T-helper 2 cell treated with Interferon-gamma antibody and Interleukin-4, amounts not matched to agents 5 μg/mL and 100 μg/mL, for 36 hours (primary cell): Measurements from ENCODE around the gene ASIC4.
A peak's percentile ranks its signal among the peaks of the same experiment; 100 is the strongest.

Experiments used
- DNase-seq: peaks from one replicate; pipeline ENCODE4 v3.0.0; 2021; ENCODE audit warnings: low spot score
- H3K27ac Mint-ChIP-seq: one replicate; pipeline ENCODE4 v1.8.0; 2021; ENCODE audit warnings: mild to moderate bottlenecking, mixed read lengths
- H3K27me3 Mint-ChIP-seq: one replicate; pipeline ENCODE4 v1.8.0; 2021; ENCODE audit warnings: low read depth, mixed read lengths
- H3K36me3 Mint-ChIP-seq: one replicate; pipeline ENCODE4 v1.8.0; 2021; ENCODE audit warnings: low read depth, mixed read lengths
- H3K4me1 Mint-ChIP-seq: one replicate; pipeline ENCODE4 v1.8.0; 2021; ENCODE audit warnings: low read depth, mixed read lengths
- H3K4me3 Mint-ChIP-seq: one replicate; pipeline ENCODE4 v1.8.0; 2022; ENCODE audit warnings: mild to moderate bottlenecking, moderate library complexity, mixed read lengths
- H3K9me3 Mint-ChIP-seq: one replicate; pipeline ENCODE4 v1.8.0; 2021; ENCODE audit warnings: mixed read lengths

The ASIC4 gene

DNA sequence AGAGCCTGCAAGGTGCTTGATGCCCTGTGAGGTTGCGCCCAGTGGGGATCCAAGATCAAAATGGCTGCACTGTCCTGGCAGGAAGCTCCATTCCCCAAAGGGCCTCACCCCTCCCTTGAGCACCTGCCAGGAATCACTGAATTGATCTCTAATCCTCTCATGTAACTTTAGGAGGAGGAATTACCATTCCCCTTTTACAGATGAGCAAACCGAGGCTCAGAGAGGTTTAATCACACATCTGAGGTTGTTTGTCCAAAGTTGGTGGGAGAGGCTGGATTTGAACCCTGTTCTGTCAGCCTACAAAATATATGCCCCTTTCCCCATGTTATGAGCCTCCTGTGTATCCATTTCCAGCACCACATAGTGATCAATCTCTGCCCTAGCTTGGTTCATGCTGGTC lies 10.5 kb downstream of the ASIC4 start:
- no peak overlapping the region for H3K4me3 Mint-ChIP-seq
- no peak for DNase-seq
- H3K27ac Mint-ChIP-seq = no peak overlapping the region
- peaks cover 86% of the 10 kb centered on the region for H3K27me3 Mint-ChIP-seq
- peaks cover 1% of the 10 kb centered on the region for H3K4me1 Mint-ChIP-seq
- H3K36me3 Mint-ChIP-seq = no peaks in the 10 kb centered on the region
- H3K9me3 Mint-ChIP-seq = no peaks in the 10 kb centered on the region

DNA sequence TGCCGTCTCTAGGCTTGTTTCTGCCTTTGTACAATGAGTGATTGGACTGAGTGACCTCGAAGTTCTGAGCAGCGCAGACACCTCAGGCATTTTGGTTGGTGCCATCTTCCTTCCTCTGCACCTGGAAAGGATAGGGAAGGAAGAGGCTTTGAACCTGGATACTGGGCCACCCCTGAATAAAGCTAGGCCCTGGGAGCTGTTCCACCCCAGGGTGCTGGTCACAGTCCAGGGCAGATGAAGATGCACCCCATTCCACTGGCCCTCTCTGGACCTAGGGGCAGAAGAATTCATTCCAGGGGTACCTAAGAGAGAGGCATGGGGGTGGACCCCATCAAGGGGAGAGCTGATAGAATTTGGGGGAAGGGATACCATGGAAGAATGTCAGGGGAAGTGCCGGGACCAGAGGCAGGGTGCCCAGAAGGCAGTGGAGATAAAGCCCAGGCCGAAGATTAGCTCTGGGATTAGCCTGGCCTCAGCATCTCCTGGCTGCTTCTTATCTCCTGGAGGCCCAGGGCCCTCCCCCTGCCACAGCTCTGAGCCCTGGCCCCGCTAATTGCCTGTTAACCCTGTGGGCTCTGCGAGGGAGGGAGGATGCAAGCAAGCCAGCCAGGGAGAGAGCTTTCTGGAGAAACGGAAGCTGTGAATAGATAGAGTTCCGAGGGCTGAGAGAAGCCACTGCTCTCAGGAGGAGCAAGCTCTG lies 11.4 kb downstream of the ASIC4 start:
- H3K4me1 Mint-ChIP-seq = peaks cover 1% of the 10 kb centered on the region
- H3K36me3 Mint-ChIP-seq = no peaks in the 10 kb centered on the region
- peaks cover 86% of the 10 kb centered on the region for H3K27me3 Mint-ChIP-seq
- H3K4me3 Mint-ChIP-seq = no peak overlapping the region
- H3K9me3 Mint-ChIP-seq = no peaks in the 10 kb centered on the region
- no peak overlapping the region for H3K27ac Mint-ChIP-seq
- DNase-seq = no peak

GRCh38 chr2:219526320-219527075 lies 12.2 kb downstream of the ASIC4 start:
- H3K4me3 Mint-ChIP-seq = no peak overlapping the region
- no peak overlapping the region for H3K27ac Mint-ChIP-seq

GRCh38 chr2:219527076-219527394 lies 12.8 kb downstream of the ASIC4 start:
- H3K4me1 Mint-ChIP-seq = peaks cover under 1% of the 10 kb centered on the region
- H3K36me3 Mint-ChIP-seq = no peaks in the 10 kb centered on the region
- no peak overlapping the region for H3K4me3 Mint-ChIP-seq
- peaks cover 81% of the 10 kb centered on the region for H3K27me3 Mint-ChIP-seq
- no peak overlapping the region for H3K27ac Mint-ChIP-seq
- no peak for DNase-seq
- H3K9me3 Mint-ChIP-seq = no peaks in the 10 kb centered on the region

More at GRCh38 chr2:219526320-219527075, 12.2 kb downstream of the ASIC4 start:
- H3K4me1 Mint-ChIP-seq = peaks cover 1% of the 10 kb centered on the region
- peaks cover 85% of the 10 kb centered on the region for H3K27me3 Mint-ChIP-seq
- no peaks in the 10 kb centered on the region for H3K9me3 Mint-ChIP-seq
- DNase-seq = no peak
- no peaks in the 10 kb centered on the region for H3K36me3 Mint-ChIP-seq

DNA sequence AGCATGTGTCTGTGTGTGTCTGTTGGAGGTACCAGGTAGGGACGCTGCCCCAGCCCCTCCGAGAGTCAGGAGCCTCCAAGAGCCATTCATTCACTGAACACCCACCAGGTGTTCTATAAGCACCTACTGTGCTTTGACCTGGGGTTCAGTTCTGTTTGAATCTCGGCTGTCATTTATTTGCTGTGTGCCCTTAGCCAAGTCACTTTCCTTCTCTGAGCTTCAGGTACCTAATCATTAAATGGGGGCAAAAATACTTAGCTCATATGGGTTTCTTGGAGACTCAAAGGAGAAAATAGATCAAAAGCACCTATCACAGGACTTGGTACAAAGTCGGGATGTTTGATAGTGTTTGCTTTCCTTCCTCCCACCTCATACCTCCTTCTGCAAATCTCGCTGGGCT lies 13.2 kb downstream of the ASIC4 start:
- DNase-seq = no peak
- Mint-ChIP-seq H3K36me3 (no peaks in the 10 kb centered on the region), H3K4me1 (no peaks in the 10 kb centered on the region), H3K27ac (no peak overlapping the region), H3K27me3 (peaks cover 79% of the 10 kb centered on the region), H3K9me3 (no peaks in the 10 kb centered on the region), H3K4me3 (no peak overlapping the region)

DNA sequence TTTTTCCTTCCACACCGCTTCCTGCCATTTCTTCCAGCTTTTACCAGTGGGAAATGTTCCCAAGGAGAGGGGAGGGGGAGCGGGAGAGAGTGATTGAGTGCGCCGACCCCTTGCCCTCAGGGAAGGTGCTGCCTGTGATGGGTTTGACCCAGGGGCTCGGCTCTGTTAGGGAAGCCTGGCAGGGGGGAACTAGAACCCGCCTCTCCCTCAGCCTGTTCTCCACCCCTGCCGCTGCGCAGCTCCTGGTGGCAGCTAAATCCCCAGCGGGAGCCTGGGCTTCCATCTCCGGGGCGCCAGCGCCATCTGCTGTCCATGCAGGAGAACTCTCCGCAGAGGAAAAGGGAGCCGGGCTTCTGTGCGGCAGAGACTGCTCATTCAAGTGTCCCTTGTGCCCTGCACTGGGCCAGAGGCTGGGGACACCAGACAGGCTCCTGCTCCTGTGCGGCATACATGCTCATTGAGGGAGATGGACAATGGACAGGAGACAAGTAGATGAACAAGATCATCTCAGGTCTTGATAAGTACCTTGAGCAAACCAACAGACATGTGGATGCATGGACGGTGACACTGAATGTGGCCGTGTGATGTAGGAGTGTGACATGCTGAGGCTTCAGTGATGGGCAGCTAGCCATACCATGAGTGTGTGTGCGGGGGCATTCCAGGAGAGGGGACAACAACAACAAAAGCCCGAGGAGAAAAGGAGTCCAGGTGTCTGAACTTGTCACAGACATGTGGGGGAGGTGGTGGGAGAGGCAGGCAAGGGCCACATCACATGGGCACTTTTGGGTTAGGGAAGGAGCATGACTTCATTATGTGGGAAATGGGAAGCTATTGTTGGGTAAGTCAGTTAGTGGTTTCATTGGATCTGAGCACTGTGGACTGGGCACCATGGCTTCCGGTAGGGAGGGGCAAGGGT lies 16.0 kb downstream of the ASIC4 start:
- H3K27ac Mint-ChIP-seq = no peak overlapping the region
- peaks cover 55% of the 10 kb centered on the region for H3K27me3 Mint-ChIP-seq
- H3K4me3 Mint-ChIP-seq = no peak overlapping the region
- no peaks in the 10 kb centered on the region for H3K4me1 Mint-ChIP-seq
- DNase-seq = peak; percentile 70
- H3K36me3 Mint-ChIP-seq = no peaks in the 10 kb centered on the region
- no peaks in the 10 kb centered on the region for H3K9me3 Mint-ChIP-seq

DNA sequence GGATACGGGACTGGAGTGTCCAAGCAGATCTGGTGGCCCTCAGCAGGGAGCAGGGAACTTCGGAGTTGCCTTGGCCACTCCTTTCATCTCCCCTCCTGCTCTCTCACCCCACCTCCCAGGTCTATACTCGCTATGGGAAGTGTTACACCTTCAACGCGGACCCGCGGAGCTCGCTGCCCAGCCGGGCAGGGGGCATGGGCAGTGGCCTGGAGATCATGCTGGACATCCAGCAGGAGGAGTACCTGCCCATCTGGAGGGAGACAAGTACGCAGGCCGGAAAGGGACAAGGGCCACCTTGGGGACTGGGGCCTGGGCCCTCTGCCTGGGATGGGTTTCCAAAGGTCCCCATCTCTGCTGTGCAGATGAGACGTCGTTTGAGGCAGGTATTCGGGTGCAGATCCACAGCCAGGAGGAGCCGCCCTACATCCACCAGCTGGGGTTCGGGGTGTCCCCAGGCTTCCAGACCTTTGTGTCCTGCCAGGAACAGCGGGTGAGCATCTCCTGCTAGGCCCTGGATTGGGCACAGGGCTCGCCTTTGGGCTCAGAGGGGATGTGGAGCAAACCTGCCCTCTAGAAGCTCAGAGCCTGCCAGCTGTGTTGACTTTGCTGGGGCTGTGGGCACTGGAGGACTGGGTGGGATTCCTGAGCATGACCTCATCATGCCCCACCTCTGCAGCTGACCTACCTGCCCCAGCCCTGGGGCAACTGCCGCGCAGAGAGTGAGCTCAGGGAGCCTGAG lies 17.5 kb downstream of the ASIC4 start:
- Mint-ChIP-seq H3K36me3 (no peaks in the 10 kb centered on the region), H3K4me3 (no peak overlapping the region), H3K9me3 (no peaks in the 10 kb centered on the region), H3K27ac (no peak overlapping the region), H3K27me3 (peaks cover 41% of the 10 kb centered on the region), H3K4me1 (no peaks in the 10 kb centered on the region)
- DNase-seq = no peak

DNA sequence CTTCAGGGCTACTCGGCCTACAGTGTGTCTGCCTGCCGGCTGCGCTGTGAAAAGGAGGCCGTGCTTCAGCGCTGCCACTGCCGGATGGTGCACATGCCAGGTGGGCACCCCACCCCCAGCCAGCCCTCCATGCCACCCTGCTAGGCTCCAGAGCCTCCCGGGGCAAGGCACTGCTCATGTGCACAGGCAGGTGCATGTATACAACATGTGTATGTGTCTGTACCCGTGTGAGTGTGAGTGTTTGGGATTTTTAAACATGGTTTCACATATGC lies 18.0 kb downstream of the ASIC4 start:
- Mint-ChIP-seq H3K27me3 (peaks cover 36% of the 10 kb centered on the region), H3K27ac (no peak overlapping the region), H3K9me3 (no peaks in the 10 kb centered on the region), H3K36me3 (no peaks in the 10 kb centered on the region), H3K4me3 (no peak overlapping the region), H3K4me1 (no peaks in the 10 kb centered on the region)
- no peak for DNase-seq

DNA sequence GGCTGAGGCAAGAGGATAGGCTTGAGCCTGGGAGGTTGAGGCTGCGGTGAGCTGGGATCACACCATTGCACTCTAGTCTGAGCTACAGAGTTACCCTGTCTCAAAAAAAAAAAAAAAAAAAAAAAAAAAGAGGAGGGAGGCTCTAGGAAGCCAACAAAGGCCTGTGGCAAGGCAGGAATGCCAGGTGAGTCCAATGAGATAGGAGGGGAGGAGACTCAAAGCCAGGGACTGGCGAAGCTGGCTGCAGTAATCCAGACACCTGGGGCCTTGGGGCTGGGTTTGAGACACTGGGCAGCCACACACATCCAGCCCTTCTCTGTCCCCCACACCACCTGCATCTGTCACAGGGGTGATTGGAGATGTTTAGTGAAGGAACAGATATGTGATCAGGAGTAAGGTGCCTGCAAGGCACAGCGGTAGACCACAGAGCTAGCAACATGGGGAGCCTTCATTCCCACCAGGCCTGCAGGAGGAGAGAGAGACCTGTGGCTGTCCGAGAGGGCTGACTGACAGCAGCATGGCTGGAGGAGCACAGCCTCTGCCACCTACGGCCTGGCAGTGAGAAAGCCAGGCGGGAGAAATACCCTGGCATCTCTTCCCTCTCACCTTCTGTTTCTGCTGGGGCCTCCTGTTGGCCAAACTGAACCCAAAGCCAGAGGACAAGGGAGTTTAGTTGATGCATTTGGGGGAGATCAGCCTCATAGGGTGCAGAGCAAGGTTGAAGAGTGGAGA lies 19.8 kb downstream of the ASIC4 start:
- Mint-ChIP-seq H3K27me3 (peaks cover 21% of the 10 kb centered on the region), H3K27ac (no peak overlapping the region), H3K36me3 (peaks cover 3% of the 10 kb centered on the region), H3K4me3 (no peak overlapping the region), H3K9me3 (no peaks in the 10 kb centered on the region), H3K4me1 (no peaks in the 10 kb centered on the region)
- no peak for DNase-seq

DNA sequence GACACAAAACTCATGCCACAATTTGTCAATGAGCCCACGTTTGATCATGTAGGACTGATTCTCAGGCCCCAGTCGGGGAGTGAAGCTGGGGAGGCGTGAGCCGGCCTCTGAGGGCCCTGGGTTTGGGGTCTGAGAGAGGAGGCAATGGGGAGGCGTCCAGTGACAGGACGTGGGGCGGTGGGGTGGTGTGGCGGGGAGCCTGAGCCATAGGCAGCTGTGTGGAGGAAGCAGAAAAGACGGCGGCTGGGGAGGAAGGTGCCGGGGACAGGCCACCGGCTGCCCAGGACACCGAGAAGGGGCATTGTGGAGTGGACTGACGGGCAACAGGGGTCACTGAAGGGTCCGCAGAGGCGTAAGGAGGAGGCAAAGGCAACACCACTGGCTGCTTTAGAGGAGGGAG lies 22.1 kb downstream of the ASIC4 start:
- Mint-ChIP-seq H3K27me3 (peaks cover 1% of the 10 kb centered on the region), H3K27ac (no peak overlapping the region), H3K9me3 (no peaks in the 10 kb centered on the region), H3K4me1 (no peaks in the 10 kb centered on the region), H3K36me3 (peaks cover 8% of the 10 kb centered on the region), H3K4me3 (no peak overlapping the region)
- no peak for DNase-seq

DNA sequence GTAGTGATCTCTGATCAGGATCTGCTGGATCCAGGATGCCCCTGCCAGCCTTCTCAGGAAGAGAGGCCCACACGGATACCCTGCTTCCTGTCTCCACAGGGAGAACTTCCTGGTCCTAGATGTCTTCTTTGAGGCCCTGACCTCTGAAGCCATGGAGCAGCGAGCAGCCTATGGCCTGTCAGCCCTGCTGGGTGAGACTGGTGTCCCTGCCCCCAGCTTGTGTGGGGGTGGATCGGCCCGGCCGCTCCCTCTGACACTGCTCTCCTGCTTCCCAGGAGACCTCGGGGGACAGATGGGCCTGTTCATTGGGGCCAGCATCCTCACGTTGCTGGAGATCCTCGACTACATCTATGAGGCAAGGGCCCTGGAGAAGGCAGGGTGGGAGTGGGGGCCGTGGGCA lies 22.7 kb downstream of the ASIC4 start:
- no peaks in the 10 kb centered on the region for H3K9me3 Mint-ChIP-seq
- H3K4me3 Mint-ChIP-seq = no peak overlapping the region
- no peak for DNase-seq
- H3K27me3 Mint-ChIP-seq = no peaks in the 10 kb centered on the region
- no peak overlapping the region for H3K27ac Mint-ChIP-seq
- no peaks in the 10 kb centered on the region for H3K4me1 Mint-ChIP-seq
- H3K36me3 Mint-ChIP-seq = peaks cover 8% of the 10 kb centered on the region

DNA sequence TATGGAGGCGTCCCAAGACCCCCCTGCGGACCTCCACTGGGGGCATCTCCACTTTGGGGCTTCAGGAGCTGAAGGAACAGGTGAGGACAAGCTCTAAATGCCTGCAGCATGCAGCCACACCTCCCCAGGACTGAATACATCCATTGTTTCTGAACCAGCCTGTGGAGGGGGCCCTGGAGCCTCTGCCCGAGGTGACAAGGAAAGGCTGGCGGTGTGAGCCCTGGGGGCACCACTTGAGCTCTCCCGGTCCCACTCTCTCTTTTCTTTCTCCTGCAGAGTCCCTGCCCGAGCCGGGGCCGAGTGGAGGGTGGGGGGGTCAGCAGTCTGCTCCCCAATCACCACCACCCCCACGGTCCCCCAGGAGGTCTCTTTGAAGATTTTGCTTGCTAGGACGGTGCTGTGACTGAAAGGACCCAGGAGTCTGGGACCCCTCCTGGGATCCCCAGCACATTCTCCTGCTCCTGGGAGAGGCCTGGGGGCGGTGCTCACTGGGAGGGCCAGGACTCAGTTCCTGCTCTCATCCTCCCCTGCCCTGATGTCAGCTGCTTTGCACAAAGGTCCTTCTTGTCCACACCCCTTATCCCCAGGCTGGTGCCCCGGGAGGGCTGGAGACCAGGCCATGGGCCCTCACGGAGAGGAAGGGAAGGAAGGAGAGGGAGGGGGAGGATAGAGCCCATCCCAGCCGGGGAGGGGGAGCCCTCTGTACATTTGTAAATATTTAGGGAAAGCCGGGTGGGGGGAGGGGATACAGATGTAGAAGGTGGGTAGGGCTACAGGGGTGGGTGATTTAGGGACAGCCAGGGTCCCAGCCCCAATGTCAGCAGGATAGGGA lies 23.6 kb downstream of the ASIC4 start:
- Mint-ChIP-seq H3K9me3 (no peaks in the 10 kb centered on the region), H3K36me3 (peaks cover 8% of the 10 kb centered on the region), H3K27ac (no peak overlapping the region), H3K27me3 (no peaks in the 10 kb centered on the region), H3K4me3 (no peak overlapping the region), H3K4me1 (peaks cover 8% of the 10 kb centered on the region)
- no peak for DNase-seq
